ENCODE measurements around the gene SHISAL2B.

DNA sequence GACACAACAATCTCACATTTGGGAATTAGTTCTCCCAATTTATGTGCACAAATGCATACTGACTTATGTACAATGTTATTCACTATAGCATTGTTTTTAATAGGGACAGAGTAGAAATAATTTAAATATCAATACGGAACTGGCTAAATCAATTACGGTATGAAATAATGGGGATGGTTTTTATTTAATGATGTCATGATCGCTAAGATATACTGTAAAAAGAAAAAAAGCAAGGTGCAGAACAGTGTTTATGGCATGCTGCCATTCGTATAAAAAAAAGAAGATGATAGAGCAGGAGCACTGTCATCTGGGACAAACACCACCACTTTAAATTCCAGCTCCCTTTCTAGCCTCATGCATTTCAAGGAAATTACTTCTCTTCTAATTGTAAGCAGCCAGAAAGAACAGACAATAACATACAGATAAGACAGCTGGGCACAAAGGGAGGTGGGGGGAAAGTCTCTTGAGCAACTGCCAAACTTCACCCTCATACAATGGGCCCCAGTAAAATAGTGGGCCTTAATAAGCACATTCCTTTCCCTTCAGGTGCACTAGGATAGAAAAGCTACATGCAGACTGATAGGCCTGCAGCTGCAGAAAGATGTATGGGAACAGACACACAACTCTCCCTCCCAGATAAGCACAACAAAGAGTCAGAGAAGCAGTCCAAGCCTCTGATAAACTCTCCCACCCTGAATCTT lies 69.8 kb downstream of the SHISAL2B start:
- TF ChIP-seq, protein P1, sequence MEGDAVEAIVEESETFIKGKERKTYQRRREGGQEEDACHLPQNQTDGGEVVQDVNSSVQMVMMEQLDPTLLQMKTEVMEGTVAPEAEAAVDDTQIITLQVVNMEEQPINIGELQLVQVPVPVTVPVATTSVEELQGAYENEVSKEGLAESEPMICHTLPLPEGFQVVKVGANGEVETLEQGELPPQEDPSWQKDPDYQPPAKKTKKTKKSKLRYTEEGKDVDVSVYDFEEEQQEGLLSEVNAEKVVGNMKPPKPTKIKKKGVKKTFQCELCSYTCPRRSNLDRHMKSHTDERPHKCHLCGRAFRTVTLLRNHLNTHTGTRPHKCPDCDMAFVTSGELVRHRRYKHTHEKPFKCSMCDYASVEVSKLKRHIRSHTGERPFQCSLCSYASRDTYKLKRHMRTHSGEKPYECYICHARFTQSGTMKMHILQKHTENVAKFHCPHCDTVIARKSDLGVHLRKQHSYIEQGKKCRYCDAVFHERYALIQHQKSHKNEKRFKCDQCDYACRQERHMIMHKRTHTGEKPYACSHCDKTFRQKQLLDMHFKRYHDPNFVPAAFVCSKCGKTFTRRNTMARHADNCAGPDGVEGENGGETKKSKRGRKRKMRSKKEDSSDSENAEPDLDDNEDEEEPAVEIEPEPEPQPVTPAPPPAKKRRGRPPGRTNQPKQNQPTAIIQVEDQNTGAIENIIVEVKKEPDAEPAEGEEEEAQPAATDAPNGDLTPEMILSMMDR (IDR thresholded peaks at IDR 0.05): no peak
- TF ChIP-seq EP300 (IDR thresholded peaks at IDR 0.05; ENCODE audit: low read depth): no peak
